Endothelial cell (in vitro differentiated cells): ENCODE measurements around the gene ZNF316. TPM values are rescaled to one million over a fixed set of nuclear protein-coding genes. Genes with fewer than 3 reads are reported as not detected.

ENCODE experiments used
- DNase-seq: peaks from one replicate; pipeline ENCODE4 v3.0.0; 2021; ENCODE audit warnings: low spot score
- H3K27ac Mint-ChIP-seq: one replicate; pipeline ENCODE4 v1.8.0; 2021; ENCODE audit warnings: mixed read lengths, inconsistent platforms; ENCODE audit not compliant: unreplicated experiment
- H3K27me3 Mint-ChIP-seq: one replicate; pipeline ENCODE4 v1.8.0; 2021; ENCODE audit warnings: mild to moderate bottlenecking, moderate library complexity, mixed read lengths, inconsistent platforms; ENCODE audit not compliant: unreplicated experiment
- H3K36me3 Mint-ChIP-seq: one replicate; pipeline ENCODE4 v1.8.0; 2021; ENCODE audit warnings: mild to moderate bottlenecking, low read depth, mixed read lengths, inconsistent platforms; ENCODE audit not compliant: unreplicated experiment
- H3K4me1 Mint-ChIP-seq: one replicate; pipeline ENCODE4 v1.8.0; 2021; ENCODE audit warnings: mild to moderate bottlenecking, mixed read lengths, inconsistent platforms; ENCODE audit not compliant: unreplicated experiment
- H3K4me3 Mint-ChIP-seq: one replicate; pipeline ENCODE4 v1.8.0; 2021; ENCODE audit warnings: mild to moderate bottlenecking, mixed read lengths, inconsistent platforms; ENCODE audit not compliant: unreplicated experiment
- H3K9me3 Mint-ChIP-seq: one replicate; pipeline ENCODE4 v1.8.0; 2021; ENCODE audit warnings: mixed read lengths, inconsistent platforms; ENCODE audit not compliant: unreplicated experiment
- CTCF ChIP-seq: fragments of 200-600 bp; sonication (generic); IDR thresholded peaks from one replicate; pipeline ENCODE4 v1.5.0; 2021; ENCODE audit warnings: antibody characterized with exemption; ENCODE audit not compliant: unreplicated experiment
- total RNA-seq: library from RNA; stranded (reverse); fragmentation: NEBNext Ultra II Directional; extraction: Animal tissue kit (Norgen Biotek cat#: 25700); gene quantifications from one replicate; pipeline ENCODE4 v1.2.1, GENCODE V29; 2021; ENCODE audit not compliant: unreplicated experiment

ZNF316 gene
- total RNA-seq, 1 donor from 2014 or later, result 42.2 TPM

GRCh38 chr7:6691103-6691502 is 54.0 kb downstream of the ZNF316 start:
- no peak for DNase-seq
- Mint-ChIP-seq H3K9me3 (peaks cover 64% of the 10 kb centered on the region), H3K4me1 (no peaks in the 10 kb centered on the region), H3K4me3 (peak overlapping the region; percentile 83), H3K27ac (no peak overlapping the region), H3K36me3 (no peaks in the 10 kb centered on the region), H3K27me3 (peaks cover 23% of the 10 kb centered on the region)
- TF ChIP-seq CTCF, result no peak

GRCh38 chr7:6691609-6692106 is 54.5 kb downstream of the ZNF316 start:
- Mint-ChIP-seq H3K9me3 (peaks cover 58% of the 10 kb centered on the region), H3K4me3 (peak overlapping the region; percentile 83), H3K27ac (no peak overlapping the region), H3K4me1 (no peaks in the 10 kb centered on the region), H3K27me3 (peaks cover 21% of the 10 kb centered on the region), H3K36me3 (no peaks in the 10 kb centered on the region)
- TF ChIP-seq CTCF, result no peak
- DNase-seq, result no peak

- Mint-ChIP-seq H3K4me3 (peak overlapping the region; percentile 73), H3K27ac (no peak overlapping the region), H3K36me3 (peaks cover 51% of the 10 kb centered on the region), H3K27me3 (peaks cover 21% of the 10 kb centered on the region), H3K4me1 (peaks cover 25% of the 10 kb centered on the region), H3K9me3 (peaks cover 38% of the 10 kb centered on the region)
- TF ChIP-seq CTCF, result no peak
- no peak for DNase-seq
These were observed 63.7 kb downstream of the ZNF316 start for GRCh38 chr7:6700793-6701192.

GRCh38 chr7:6701860-6702259 is 64.7 kb downstream of the ZNF316 start:
- H3K4me1 Mint-ChIP-seq, result peaks cover 27% of the 10 kb centered on the region
- TF ChIP-seq CTCF, result no peak
- H3K9me3 Mint-ChIP-seq, result peaks cover 38% of the 10 kb centered on the region
- DNase-seq, result no peak
- no peak overlapping the region for H3K27ac Mint-ChIP-seq
- peaks cover 53% of the 10 kb centered on the region for H3K36me3 Mint-ChIP-seq
- H3K4me3 Mint-ChIP-seq, result peak overlapping the region; percentile 88
- peaks cover 25% of the 10 kb centered on the region for H3K27me3 Mint-ChIP-seq

Other genes starting within 250 kb of the ZNF316 start
- gene DAGLB, start 189.4 kb upstream of the ZNF316 start, total RNA-seq, result 27.2 TPM
- gene KDELR2, start 153.2 kb upstream of the ZNF316 start, total RNA-seq, result 105 TPM
- gene GRID2IP, start 85.9 kb upstream of the ZNF316 start, total RNA-seq, result 0.08 TPM
- gene ZDHHC4, start 59.9 kb upstream of the ZNF316 start, total RNA-seq, result 44.0 TPM
- gene INTS15, start 47.3 kb upstream of the ZNF316 start, total RNA-seq, result 39.6 TPM
- gene ZNF853, start 21.7 kb upstream of the ZNF316 start, total RNA-seq, result 7.9 TPM
- 30.8 TPM for gene ZNF12, start 69.6 kb downstream of the ZNF316 start, total RNA-seq
- 0.51 TPM for gene RSPH10B2, start 116.8 kb downstream of the ZNF316 start, total RNA-seq
- gene CCZ1B, start 189.0 kb downstream of the ZNF316 start, total RNA-seq, result 47.7 TPM